ENCODE measurements around the gene FAM131C.
A peak's percentile ranks its signal among the peaks of the same experiment; 100 is the strongest.

The FAM131C gene, protein sequence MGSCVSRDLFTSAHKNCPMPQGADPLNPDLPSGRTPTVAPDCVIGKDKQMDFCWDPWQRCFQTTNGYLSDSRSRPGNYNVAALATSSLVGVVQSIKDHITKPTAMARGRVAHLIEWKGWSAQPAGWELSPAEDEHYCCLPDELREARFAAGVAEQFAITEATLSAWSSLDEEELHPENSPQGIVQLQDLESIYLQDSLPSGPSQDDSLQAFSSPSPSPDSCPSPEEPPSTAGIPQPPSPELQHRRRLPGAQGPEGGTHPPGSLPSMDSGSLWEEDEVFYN

DNA sequence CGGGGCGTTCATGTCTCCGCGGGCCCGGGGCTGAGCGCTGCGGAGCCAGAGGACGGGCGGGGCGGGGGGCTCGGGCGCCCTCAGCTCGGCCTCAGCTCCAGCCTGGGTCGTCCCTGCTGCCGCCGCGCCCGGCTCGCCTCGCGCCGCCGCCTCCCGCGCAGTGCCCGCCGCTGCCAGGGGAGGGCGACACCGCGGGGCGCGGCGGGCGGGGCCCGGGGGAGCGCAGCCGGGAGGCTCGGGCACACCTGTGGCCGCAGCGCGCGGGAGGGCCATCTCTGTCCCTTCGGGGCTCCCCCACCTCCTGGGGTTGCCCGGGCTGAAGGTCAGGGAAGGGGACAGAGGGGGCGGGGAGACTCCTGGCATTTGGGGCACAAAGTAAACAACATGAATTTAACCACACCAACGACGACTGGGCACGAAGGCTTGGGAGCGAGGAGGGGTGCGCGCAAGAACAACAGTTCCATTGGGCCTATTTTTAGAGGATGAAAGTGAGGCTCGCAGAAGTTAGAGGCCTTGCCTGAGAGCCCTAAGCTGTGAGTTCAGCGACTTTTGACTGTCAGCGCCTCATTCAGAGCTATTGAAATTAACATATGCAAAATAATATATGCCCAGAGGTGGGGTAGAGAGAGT lies at the start of gene FAM131C:
Gene FAM131C (minus strand): TSS at position 162 of the 630 bp plus-strand sequence. CDS start 209 bp downstream, outside the sequence.
- TF ChIP-seq, protein P1, sequence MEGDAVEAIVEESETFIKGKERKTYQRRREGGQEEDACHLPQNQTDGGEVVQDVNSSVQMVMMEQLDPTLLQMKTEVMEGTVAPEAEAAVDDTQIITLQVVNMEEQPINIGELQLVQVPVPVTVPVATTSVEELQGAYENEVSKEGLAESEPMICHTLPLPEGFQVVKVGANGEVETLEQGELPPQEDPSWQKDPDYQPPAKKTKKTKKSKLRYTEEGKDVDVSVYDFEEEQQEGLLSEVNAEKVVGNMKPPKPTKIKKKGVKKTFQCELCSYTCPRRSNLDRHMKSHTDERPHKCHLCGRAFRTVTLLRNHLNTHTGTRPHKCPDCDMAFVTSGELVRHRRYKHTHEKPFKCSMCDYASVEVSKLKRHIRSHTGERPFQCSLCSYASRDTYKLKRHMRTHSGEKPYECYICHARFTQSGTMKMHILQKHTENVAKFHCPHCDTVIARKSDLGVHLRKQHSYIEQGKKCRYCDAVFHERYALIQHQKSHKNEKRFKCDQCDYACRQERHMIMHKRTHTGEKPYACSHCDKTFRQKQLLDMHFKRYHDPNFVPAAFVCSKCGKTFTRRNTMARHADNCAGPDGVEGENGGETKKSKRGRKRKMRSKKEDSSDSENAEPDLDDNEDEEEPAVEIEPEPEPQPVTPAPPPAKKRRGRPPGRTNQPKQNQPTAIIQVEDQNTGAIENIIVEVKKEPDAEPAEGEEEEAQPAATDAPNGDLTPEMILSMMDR (IDR thresholded peaks at IDR 0.05; ENCODE audit: extremely low read depth, insufficient read depth, missing control alignments): peak; percentile 62
- DNase-seq (ENCODE audit: low spot score): peak; percentile 84
- in situ Hi-C loops (cut with MboI; ENCODE audit: low pct_unique_long_range_greater_than_20kb, low sequenced_read_pairs, unreplicated experiment): no loop called here

DNA sequence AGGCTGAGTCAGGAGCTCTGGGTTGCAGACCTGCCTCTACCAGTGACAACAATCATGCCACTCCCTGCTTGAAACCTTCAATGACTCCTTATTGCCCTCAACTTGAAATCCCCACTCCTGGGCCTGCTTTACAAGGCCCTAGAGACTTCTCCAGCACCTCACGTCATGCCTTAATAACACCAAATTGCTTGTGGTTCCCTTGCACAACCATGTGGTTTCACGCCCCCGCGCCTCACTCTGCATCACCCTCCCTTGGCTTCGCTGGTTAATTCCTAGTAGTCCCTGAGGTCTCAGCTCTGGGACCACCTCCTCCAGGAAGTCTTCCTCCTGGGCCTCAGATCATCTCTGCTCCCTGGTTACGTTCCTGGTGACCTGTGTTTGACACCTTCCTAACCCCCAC lies 49.5 kb upstream of the FAM131C start:
- peak; percentile 70 for DNase-seq (ENCODE audit: low spot score)
- in situ Hi-C loops (cut with MboI; ENCODE audit: low pct_unique_long_range_greater_than_20kb, low sequenced_read_pairs, unreplicated experiment): loop anchor here (25.0 kb wide), 1 partner anchor 489 kb away; the partner anchor contains the start of gene NBPF1
- TF ChIP-seq, protein P1 (IDR thresholded peaks at IDR 0.05; ENCODE audit: extremely low read depth, insufficient read depth, missing control alignments): no peak

DNA sequence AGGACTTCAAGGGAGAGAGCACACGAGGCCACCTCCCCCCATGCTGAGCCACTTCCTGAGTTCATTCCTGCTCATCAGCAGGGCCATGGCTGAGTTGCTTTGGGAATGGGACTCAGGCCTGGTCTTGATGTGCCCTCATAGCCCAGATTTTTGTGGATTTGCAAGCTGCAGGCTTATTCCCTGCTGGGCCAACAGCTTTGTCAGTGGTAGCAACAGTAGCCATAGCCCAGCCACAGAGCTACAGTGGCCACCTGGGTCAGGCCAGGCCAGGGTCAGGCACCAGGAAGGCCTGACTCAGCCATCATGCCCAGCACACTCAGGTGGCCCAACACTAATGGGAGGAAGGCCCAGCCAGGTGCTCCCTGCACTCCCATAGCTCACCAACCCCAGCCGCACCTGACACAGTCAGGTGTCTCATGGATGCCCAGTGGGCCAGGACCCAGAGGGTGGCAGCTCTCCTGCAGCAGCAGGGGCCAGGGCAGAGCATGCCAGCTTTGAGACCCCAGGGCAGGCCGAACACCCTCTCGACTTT lies 49.0 kb upstream of the FAM131C start:
- no peak for DNase-seq (ENCODE audit: low spot score)
- TF ChIP-seq, protein P1 (IDR thresholded peaks at IDR 0.05; ENCODE audit: extremely low read depth, insufficient read depth, missing control alignments): no peak
- in situ Hi-C loops (cut with MboI; ENCODE audit: low pct_unique_long_range_greater_than_20kb, low sequenced_read_pairs, unreplicated experiment): loop anchor here (25.0 kb wide), 1 partner anchor 490 kb away; the partner anchor contains the start of gene NBPF1

DNA sequence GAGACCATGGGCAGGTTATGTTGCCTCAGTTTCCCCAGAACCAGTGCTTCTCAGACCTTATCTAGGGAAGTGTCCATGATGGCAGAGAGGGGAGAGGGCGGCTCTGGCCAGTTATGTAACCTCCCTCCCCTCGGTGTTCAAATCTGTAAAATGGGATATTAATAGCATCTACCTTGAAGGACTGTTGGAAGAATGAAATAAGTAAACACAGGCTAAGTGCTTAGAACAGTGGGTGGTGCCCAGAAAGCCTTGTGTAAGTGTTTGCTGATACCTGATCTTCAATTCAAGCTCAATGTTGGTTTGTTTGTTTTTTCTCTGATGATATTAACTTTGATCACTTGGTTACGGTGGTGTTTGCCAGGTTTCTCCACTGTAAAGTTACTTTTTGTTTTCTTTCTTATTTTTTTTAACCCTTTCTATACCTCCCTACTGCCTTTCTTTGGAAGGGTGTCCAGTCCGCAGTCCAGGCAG lies 47.5 kb upstream of the FAM131C start:
- TF ChIP-seq, protein P1 (IDR thresholded peaks at IDR 0.05; ENCODE audit: extremely low read depth, insufficient read depth, missing control alignments): no peak
- in situ Hi-C loops (cut with MboI; ENCODE audit: low pct_unique_long_range_greater_than_20kb, low sequenced_read_pairs, unreplicated experiment): loop anchor here (25.0 kb wide), 1 partner anchor 491 kb away; the partner anchor contains the start of gene NBPF1
- no peak for DNase-seq (ENCODE audit: low spot score)

DNA sequence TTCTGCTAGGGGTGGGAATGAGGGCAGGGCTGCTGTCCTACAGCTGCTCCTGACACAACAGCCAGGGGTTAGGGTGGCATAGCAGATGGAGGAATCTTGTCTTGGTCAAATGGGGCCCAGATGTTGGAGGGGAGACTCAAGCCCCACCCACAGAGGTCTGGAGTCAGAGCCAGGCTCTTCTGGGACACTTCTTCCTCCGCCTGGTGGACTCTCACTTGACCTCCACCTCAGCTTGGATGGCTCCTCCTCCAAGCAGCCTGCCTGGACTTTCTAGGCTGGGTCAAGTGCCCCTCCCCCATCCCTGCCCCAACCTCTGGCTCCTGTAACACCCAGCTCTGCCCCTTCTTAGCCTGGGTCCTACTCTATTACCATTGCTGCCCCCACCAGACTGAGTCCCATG lies 47.0 kb upstream of the FAM131C start:
- in situ Hi-C loops (cut with MboI; ENCODE audit: low pct_unique_long_range_greater_than_20kb, low sequenced_read_pairs, unreplicated experiment): loop anchor here (25.0 kb wide), 1 partner anchor 492 kb away; the partner anchor contains the start of gene NBPF1
- no peak for DNase-seq (ENCODE audit: low spot score)
- TF ChIP-seq, protein P1 (IDR thresholded peaks at IDR 0.05; ENCODE audit: extremely low read depth, insufficient read depth, missing control alignments): no peak

DNA sequence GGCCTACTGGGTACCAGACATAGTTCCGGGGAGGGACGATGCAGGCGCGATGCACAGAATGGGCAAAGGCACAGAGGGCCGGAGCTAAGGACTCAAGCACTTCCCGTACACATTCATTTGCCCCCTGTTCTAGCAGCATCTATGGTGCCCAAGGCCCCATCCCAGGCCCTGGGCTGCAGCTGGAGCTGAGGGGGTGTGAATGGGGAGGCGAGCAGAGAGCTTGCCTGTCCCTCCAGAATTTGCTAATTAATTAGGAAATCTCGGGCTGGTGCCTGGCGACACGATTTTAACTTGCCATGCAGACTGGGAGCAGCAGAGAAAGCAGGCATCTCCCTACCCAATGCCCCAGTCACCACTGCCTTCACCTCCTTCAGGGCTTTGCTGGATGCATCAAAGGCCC lies 46.5 kb upstream of the FAM131C start:
- no peak for DNase-seq (ENCODE audit: low spot score)
- TF ChIP-seq, protein P1 (IDR thresholded peaks at IDR 0.05; ENCODE audit: extremely low read depth, insufficient read depth, missing control alignments): no peak
- in situ Hi-C loops (cut with MboI; ENCODE audit: low pct_unique_long_range_greater_than_20kb, low sequenced_read_pairs, unreplicated experiment): loop anchor here (25.0 kb wide), 1 partner anchor 492 kb away; the partner anchor contains the start of gene NBPF1

Measured in GM13977 (cell line).